ENCODE measurements around the gene LGALS3BP. TPM values are rescaled to one million over a fixed set of nuclear protein-coding genes. Genes with fewer than 3 reads are reported as not detected.

The LGALS3BP gene
- total RNA-seq, 6 donors from 2014 or later, result 257 to 1,111 (median 533) TPM

DNA sequence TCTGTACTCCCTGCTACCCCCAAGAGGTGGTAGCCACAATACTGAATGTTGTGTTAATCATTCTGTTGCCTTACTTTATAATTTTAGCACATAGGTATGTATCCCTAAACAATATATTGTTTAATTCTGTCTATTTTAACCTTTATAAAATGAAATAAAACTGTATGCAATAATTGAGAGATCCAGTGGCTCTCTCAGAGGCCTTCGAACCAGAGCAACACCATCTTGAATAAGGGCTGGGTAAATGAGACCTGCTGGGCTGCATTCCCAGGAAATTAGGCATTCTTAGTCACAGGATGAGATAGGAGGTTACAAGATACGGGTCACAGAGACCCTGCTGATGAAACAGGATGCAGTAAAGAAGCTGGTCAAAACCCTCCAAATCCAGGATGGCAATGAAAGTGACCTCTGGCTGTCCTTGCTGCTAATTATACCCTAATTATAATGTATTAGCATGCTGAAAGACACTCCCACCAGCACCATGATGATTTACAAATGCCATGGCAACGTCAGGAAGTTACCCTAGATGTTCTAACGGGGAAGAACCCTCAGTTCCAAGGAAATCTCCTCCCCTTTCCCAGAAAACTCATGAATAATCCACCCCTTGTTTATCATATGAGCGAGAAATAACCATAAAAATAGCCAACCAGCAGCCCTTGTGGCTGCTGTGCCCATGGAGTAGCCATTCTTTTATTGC is 31.9 kb upstream of the LGALS3BP start:
- H3K27ac ChIP-seq, result no peak overlapping the region
- H3K36me3 ChIP-seq, result peaks cover 0 to 4% (median 0%) of the 10 kb centered on the region in 4 donors
- peaks cover 28 to 32% (median 29%) of the 10 kb centered on the region in 4 donors for H3K4me1 ChIP-seq
- no peaks in the 10 kb centered on the region for H3K9me3 ChIP-seq
- no peaks in the 10 kb centered on the region for H3K27me3 ChIP-seq
- DNase-seq (no peak), ATAC-seq (ENCODE audit: low FRiP score in 2 of 2) (no peak)
- 74 to 80% methylated on average over 5 of the region's 5 CpGs for WGBS, 2 donors
- no peak overlapping the region for H3K4me3 ChIP-seq
- TF ChIP-seq EP300 (IDR thresholded peaks at IDR 0.05) (peak in 1 of 4 donors; percentile 23), POLR2AphosphoS5 (IDR thresholded peaks at IDR 0.05) (no peak), CTCF (IDR thresholded peaks at IDR 0.05) (no peak), POLR2A (IDR thresholded peaks at IDR 0.05) (no peak)

DNA sequence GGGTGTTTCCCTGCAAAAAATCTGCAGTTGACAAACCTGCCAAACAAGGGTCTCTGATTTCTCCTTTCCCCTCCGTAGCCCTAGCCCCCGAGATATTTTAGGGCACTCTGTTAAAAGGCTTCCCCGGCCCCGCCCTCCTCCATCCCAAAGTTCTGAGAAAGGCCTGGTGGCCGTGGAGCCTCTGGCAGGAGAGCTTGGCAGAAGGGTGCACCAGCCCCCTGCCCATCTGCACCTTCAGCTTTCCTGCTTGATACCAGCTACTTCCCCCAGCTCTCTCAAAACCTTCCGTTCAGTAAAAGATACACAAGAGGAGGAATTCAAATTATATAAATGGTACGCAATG is 30.6 kb upstream of the LGALS3BP start:
- 68 to 72% methylated on average over 7 of the region's 7 CpGs for WGBS, 2 donors
- Histone ChIP-seq H3K9me3 (no peaks in the 10 kb centered on the region), H3K27ac (peak overlapping the region; percentile 88 to 96 (median 90)), H3K4me1 (peaks cover 40 to 45% (median 42%) of the 10 kb centered on the region in 4 donors), H3K27me3 (no peaks in the 10 kb centered on the region), H3K36me3 (peaks cover 0 to 4% (median 0%) of the 10 kb centered on the region in 4 donors), H3K4me3 (peak overlapping the region in 3 of 4 donors; percentile 61 to 97 (median 89))
- no peak for ATAC-seq (ENCODE audit: low FRiP score in 2 of 2)
- DNase-seq, result no peak
- TF ChIP-seq EP300 (IDR thresholded peaks at IDR 0.05) (no peak), POLR2AphosphoS5 (IDR thresholded peaks at IDR 0.05) (no peak), CTCF (IDR thresholded peaks at IDR 0.05) (no peak), POLR2A (IDR thresholded peaks at IDR 0.05) (no peak)

DNA sequence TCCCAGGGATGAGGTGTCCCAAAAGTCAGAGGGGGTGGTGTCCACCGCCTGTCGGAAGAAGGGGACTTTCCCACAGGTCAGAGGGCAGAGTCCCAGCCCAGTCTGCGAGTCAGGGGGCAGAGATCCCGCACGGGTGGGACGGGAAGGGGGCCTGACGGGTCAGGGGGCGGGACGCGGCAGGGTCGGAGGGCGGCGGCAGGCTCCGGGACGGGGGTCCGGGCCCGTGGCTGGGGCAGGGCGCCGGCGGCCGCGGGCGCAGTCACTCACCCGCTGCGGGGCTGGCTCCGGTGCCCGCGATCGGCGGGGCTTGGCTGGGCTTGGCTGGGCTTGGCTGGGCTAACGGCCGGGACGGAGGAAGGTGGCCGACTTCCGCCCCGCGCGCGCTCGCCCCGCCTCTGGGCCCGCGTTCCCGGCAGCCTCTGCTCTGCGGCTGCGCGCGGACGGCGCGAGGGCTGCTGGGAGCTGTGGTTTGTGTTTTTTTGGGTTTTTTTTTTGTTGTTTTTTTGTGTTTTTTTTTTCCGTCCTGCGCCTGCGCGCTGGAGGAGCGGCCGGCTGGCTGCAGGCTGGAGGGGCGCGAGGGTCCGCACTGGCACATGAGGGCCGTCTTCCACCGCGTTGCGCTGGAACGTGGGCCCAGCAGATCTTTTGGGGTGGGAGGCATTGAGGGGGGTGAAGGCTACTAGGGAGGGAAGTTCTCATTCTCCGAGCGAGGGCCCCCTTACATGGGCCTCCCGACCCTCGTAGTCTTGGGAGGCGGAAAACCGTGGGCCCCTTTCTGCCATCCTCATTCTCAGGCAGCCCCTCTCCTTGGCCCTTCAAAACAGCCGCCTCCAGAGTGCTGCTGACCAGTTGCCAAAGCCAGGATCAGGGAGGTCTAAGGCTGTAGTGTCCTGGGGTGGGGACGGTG is 29.9 kb upstream of the LGALS3BP start, which contains the start of gene CANT1:
Gene CANT1, minus strand, starts transcription at position 368 of the 907 bp plus-strand sequence. CDS start 12,142 bp downstream, outside the sequence.
- peak; percentile 85 to 98 for DNase-seq
- no peak for TF ChIP-seq EP300 (IDR thresholded peaks at IDR 0.05)
- TF ChIP-seq POLR2AphosphoS5 (IDR thresholded peaks at IDR 0.05), result peak; percentile 67 to 86
- TF ChIP-seq CTCF (IDR thresholded peaks at IDR 0.05), result no peak
- TF ChIP-seq POLR2A (IDR thresholded peaks at IDR 0.05), result peak in 2 of 4 donors; percentile 72 to 80
- Histone ChIP-seq H3K27ac (peak within 1 kb of the TSS; percentile 88 to 96 (median 90)), H3K4me1 (peaks cover 43 to 48% (median 45%) of the 10 kb centered on the region in 4 donors), H3K4me3 (peak within 1 kb of the TSS; percentile 61 to 97 (median 80)), H3K36me3 (peaks cover 0 to 4% (median 0%) of the 10 kb centered on the region in 4 donors), H3K9me3 (no peaks in the 10 kb centered on the region), H3K27me3 (no peaks in the 10 kb centered on the region)
- WGBS, 2 donors, result 2% methylated on average over 38 to 44 of the region's 73 CpGs
- ATAC-seq (ENCODE audit: low FRiP score in 2 of 2), result peak; percentile 87 to 97

DNA sequence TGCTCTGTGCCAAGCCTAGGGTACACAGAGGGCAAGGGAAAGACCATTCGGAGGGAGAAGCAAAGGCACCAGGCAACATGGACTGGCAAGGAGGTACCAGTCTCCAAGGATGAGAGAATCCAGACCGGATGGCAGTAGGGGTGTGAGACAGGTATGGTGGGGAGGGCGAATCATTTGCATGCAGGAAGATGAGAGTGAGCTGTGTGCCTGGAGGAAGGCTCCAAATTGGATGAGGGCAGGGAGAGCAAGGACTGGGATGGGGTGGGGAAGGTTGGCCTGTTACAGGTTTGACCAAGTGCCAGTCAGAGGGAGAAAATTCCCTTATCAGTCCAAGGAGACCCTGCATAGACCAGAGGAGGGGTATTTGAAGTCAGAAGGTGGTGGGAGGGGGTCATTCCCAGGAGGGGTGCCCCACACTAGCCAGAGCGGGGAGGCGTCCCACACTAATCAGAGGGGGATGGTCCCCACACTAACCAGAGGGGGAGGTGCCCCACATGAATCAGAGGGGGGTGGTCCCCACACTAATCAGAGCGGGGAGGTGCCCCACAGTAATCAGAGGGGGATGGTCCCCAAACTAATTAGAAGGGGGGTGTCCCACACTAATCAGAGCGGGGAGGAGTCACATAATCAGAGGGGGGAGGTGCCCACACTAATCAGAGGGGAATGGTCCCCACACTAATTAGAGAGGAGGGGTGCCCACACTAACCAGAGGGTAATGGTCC is 29.1 kb upstream of the LGALS3BP start:
- Histone ChIP-seq H3K4me3 (peak overlapping the region; percentile 61 to 97 (median 80)), H3K27ac (peak overlapping the region; percentile 88 to 96 (median 90)), H3K4me1 (peaks cover 43 to 48% (median 45%) of the 10 kb centered on the region in 4 donors), H3K9me3 (no peaks in the 10 kb centered on the region), H3K36me3 (peaks cover 0 to 4% (median 0%) of the 10 kb centered on the region in 4 donors), H3K27me3 (no peaks in the 10 kb centered on the region)
- ATAC-seq (ENCODE audit: low FRiP score in 2 of 2) (peak in 1 of 2 donors; percentile 2), DNase-seq (no peak)
- WGBS, 2 donors, result 26 to 33% methylated on average over 7 of the region's 7 CpGs
- no peak for TF ChIP-seq POLR2A (IDR thresholded peaks at IDR 0.05)
- TF ChIP-seq POLR2AphosphoS5 (IDR thresholded peaks at IDR 0.05), result no peak
- no peak for TF ChIP-seq CTCF (IDR thresholded peaks at IDR 0.05)
- TF ChIP-seq EP300 (IDR thresholded peaks at IDR 0.05), result no peak
